ENCODE results near the gene GRK5.

Gene GRK5

GRCh38 chr10:119316002-119316358 is 108.6 kb downstream of the GRK5 start:
- DNase-seq (ENCODE audit: low read depth in 3 of 3) = no peak

- no peak for DNase-seq (ENCODE audit: low read depth in 3 of 3)
Measured at GRCh38 chr10:119316729-119317097, 109.3 kb downstream of the GRK5 start.

GRCh38 chr10:119318411-119319160 is 111.2 kb downstream of the GRK5 start:
- no peak for DNase-seq (ENCODE audit: low read depth in 3 of 3)

- no peak for DNase-seq (ENCODE audit: low read depth in 3 of 3)
Measured at GRCh38 chr10:119319161-119319919, 112.0 kb downstream of the GRK5 start.

GRCh38 chr10:119319920-119320258 is 112.5 kb downstream of the GRK5 start:
- DNase-seq (ENCODE audit: low read depth in 3 of 3) = no peak

DNA sequence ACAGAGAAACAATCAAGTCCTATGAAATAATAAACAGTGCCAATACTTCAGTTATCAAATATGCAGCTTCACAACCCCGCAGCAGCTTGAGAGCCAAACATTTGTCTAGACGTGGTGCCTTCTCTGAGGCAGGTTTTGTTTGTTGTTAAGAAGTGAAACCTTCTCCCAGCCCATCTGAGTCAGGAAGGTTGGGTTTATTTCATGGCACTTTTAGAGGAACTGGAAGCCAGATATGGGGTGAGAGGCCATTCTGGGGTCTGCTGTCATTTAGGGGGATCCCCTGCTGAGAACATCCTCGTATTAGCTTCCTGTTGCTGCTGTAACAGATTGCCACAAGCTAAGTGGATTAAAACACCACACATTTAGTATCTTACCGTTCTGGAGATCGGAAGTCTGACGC is 113.6 kb downstream of the GRK5 start:
- DNase-seq (ENCODE audit: low read depth in 3 of 3) = no peak

GRCh38 chr10:119323085-119324016 is 116.0 kb downstream of the GRK5 start:
- DNase-seq (ENCODE audit: low read depth in 3 of 3) = no peak

DNA sequence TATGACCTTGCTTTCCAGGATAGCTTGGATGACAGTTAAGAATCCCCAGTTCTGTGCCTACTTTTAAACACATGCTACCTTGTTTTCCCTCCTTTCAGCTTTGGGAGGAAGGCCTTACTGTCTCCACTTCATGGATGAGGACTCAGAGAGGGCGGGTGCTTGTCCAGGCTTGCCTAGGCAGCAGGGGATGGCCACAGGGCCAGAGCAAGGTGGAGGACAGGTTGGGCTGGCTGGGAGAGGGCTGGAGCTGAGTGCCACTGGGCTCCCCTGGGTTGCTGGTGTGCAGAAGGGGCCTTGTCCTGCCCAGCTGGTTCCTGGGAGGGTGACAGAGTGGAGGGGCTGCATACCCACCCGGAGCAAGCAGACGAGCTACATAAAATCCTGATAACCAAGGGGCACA is 117.8 kb downstream of the GRK5 start:
- DNase-seq (ENCODE audit: low read depth in 3 of 3) = no peak

GRCh38 chr10:119326167-119326566 is 118.8 kb downstream of the GRK5 start:
- no peak for DNase-seq (ENCODE audit: low read depth in 3 of 3)

- no peak for DNase-seq (ENCODE audit: low read depth in 3 of 3)
Measured at GRCh38 chr10:119327096-119327745, 119.8 kb downstream of the GRK5 start.

GRCh38 chr10:119328223-119328622 is 120.9 kb downstream of the GRK5 start:
- no peak for DNase-seq (ENCODE audit: low read depth in 3 of 3)

- DNase-seq (ENCODE audit: low read depth in 3 of 3) = no peak
Measured at GRCh38 chr10:119330342-119330741, 123.0 kb downstream of the GRK5 start.

DNA sequence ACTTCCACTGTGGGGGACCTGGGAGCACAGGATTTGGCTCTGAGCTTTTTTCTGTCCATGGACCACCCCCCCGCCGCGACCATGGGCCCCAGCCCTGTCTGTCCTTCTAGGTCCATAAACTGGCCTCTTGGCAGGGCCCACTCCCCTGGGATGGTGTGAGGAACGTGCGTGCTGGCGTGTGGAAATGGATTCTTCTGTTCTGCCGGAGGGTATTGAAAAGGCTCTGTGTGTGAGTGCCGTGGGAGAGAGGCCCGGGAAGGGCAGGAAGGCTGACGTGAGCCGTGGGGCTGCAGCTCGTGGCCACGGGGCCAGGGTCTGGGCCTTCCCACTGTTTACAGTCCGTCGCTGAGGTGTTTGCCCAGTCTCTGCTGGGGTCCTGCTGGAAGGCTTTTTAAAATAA is 123.7 kb downstream of the GRK5 start:
- DNase-seq (ENCODE audit: low read depth in 3 of 3) = no peak

GRCh38 chr10:119333146-119333792 is 125.9 kb downstream of the GRK5 start:
- peak; percentile 29 to 60 (median 34) for DNase-seq (ENCODE audit: low read depth in 3 of 3)

GRCh38 chr10:119335671-119336353 is 128.4 kb downstream of the GRK5 start:
- no peak for DNase-seq (ENCODE audit: low read depth in 3 of 3)

- no peak for DNase-seq (ENCODE audit: low read depth in 3 of 3)
Measured at GRCh38 chr10:119336599-119336998, 129.2 kb downstream of the GRK5 start.

DNA sequence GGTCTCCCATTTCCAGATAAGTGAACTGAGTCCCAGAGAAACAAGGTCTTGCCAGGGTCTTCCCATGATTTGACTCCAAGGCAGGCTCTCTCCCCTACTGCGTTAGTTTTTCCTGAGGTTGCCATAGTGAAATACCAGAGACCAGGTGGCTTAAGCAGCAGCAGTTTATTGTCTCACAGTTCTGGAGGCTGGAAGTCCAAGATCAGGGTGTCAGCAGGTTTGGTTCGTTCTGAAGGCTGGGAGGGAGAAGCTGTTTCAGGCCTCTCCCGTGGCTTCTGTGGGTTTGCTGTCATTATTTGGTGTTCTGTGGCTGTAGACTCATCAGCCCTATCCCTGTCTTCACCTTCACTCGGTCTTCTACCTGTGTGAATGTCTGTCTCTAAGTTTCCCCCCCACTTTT is 129.9 kb downstream of the GRK5 start:
- DNase-seq (ENCODE audit: low read depth in 3 of 3) = no peak

GRCh38 chr10:119337796-119338432 is 130.5 kb downstream of the GRK5 start:
- no peak for DNase-seq (ENCODE audit: low read depth in 3 of 3)

DNA sequence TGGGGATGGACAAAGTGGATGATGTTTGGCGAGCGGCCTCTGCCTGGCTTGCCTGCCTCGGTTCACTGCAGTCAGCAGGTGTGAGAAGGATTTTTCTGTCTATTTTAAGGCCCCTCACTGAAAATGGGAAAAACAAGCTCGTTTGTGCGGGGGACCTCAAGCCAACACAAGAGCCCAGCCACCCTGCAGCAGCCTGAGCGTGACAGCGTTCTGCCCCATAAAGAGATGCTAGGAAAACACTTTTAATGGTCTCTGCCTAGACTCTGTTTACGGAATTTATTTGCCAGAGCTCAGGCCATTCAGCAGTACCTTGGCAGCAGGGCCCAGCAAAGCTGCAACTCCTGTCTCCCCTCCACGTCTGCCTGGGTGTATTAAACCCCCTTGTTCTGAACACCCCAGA is 131.7 kb downstream of the GRK5 start:
- no peak for DNase-seq (ENCODE audit: low read depth in 3 of 3)

DNA sequence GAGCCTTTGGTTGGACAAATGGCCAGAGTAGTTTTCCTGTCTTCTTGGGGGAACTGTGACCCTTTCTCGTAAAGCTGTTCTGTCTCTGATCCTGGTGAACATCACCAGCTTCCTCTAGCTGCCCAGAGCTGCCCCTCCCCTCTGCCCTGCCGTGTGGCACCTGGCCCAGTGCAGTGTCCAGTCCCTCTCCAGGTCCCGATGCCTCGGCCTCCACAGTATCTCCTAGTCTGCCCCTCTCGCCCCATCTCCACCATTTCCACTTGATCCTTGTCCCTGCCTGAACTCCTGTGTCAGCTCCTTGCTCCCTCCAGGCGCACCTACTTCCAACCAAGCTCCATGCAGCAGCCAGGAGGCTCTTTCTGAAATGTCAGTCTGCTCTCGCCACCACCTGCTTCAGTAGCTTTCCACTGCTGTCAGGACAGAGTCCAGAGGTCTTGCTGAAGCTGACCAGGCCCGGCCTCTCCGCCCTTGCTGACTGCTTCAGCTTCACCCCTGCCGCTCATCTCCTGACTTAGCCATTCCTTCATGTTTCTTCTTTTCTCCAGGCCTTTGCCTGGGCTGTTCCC is 133.6 kb downstream of the GRK5 start:
- no peak for DNase-seq (ENCODE audit: low read depth in 3 of 3)

Measured in stimulated activated CD4-positive, alpha-beta T cell treated with anti-CD3 and anti-CD28 coated beads, TNF-alpha, amount 100 ng/mL, for 24 hours (primary cell).